ENCODE measurements around the gene CD9. TPM values are rescaled to one million over a fixed set of nuclear protein-coding genes. Genes with fewer than 3 reads are reported as not detected.
A peak's percentile ranks its signal among the peaks of the same experiment; 100 is the strongest.
"Not testable (repeated sequence)": the region's sequence is repeated elsewhere in the genome, so short reads cannot be mapped to it uniquely, and the experiment has no call there.

Gene CD9, protein sequence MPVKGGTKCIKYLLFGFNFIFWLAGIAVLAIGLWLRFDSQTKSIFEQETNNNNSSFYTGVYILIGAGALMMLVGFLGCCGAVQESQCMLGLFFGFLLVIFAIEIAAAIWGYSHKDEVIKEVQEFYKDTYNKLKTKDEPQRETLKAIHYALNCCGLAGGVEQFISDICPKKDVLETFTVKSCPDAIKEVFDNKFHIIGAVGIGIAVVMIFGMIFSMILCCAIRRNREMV
- 10 to 100 TPM; 43.2 to 72.6 (median 46.4) TPM for total RNA-seq (2021; fragmentation: NEBNext Ultra II Directional; extraction: Animal tissue kit (Norgen Biotek cat#: 25700))
- long read RNA-seq, transcript CD9-201 (8 exons, 1,218 nt): major isoform, 79 of 86 reads
- long read RNA-seq, partial matches to known transcripts: 4 of 86 reads
- long read RNA-seq, other reads (novel, unspliced or antisense): 3 of 86 reads

DNA sequence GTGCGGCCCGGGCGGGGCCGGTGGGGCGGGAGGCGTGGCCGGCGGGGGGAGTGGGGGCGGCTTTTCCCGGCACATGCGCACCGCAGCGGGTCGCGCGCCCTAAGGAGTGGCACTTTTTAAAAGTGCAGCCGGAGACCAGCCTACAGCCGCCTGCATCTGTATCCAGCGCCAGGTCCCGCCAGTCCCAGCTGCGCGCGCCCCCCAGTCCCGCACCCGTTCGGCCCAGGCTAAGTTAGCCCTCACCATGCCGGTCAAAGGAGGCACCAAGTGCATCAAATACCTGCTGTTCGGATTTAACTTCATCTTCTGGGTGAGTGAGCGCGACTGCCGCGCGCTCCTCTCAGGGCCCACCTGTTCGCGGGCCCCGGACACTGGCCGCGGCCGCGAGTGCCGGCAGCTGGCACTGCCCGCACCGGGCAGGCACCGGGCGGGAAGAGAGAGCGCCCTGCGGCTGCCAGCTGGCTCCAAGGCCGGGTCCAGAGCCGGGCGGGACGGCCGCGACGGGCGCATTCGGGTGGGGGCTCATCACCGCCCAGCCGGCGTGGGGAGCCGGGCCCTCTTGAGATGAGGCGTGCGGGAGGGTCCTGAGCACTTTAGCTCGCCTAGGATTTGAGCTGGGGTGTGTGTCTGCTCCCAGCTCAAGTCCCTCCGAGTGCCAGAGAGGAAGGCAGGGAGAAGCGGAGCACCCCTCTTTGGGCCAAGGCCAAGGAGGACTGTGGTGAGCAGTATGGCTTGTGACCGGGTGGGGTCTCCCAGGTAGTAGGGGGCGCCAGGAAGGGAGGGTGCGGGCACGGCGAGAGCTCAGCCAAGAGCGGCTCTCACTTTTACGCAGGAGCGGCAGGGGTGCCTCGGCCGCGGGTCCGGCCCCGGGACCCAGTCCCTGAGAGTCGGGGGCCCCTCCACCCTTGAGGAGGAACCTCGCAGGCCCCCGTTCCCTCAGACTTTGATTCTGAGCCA, at the start of gene CD9:
Gene CD9 (plus strand): TSS at position 145 of the 957 bp plus-strand sequence. CDS start 100 bp downstream, at position 245.
- no peak for DNase-seq
- peaks cover 8% of the 10 kb centered on the region; the same call in 1 of the 2 replicates for H3K27me3 Mint-ChIP-seq (ENCODE audit: insufficient read depth)
- TF ChIP-seq, protein P1, sequence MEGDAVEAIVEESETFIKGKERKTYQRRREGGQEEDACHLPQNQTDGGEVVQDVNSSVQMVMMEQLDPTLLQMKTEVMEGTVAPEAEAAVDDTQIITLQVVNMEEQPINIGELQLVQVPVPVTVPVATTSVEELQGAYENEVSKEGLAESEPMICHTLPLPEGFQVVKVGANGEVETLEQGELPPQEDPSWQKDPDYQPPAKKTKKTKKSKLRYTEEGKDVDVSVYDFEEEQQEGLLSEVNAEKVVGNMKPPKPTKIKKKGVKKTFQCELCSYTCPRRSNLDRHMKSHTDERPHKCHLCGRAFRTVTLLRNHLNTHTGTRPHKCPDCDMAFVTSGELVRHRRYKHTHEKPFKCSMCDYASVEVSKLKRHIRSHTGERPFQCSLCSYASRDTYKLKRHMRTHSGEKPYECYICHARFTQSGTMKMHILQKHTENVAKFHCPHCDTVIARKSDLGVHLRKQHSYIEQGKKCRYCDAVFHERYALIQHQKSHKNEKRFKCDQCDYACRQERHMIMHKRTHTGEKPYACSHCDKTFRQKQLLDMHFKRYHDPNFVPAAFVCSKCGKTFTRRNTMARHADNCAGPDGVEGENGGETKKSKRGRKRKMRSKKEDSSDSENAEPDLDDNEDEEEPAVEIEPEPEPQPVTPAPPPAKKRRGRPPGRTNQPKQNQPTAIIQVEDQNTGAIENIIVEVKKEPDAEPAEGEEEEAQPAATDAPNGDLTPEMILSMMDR (IDR thresholded peaks at IDR 0.05): no peak

DNA sequence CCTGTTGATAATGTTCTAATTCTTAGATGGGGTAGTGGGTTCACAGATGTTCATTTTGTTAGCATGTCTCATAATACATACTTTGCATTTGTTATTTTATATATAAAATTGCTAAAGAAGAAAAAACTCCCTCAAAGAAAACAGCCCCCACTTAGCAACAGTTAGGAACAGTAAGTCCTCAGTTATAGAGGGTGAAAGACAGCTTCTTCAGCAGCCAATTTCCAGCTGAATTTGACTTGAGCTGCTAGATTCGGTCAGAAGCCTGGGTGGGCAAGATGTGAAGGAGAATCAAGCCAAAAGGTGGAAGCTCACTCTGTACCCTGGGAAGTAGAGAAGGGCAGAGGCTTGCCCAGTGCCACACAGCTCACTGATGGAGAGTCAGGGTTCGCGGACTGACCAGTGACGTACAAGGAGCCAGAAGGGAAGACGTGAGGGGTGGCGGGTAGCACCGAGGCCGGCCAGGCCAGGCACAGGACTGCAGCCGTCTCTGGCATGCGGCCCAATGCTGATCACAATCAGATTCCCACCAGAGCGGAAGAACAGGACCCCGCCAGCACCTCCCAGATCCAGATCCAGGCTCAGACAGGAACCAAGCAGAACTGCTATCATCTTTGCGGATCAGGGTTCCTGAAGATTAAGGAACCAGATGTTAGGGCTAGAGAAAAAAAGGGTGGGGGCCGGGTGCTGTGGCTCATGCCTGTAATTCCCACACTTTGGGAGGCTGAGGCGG, 45.3 kb upstream of the CD9 start:
- no peak for DNase-seq
- Mint-ChIP-seq H3K27ac (no peak overlapping the region), H3K4me1 (ENCODE audit: low read depth) (peaks cover 14% of the 10 kb centered on the region), H3K36me3 (ENCODE audit: low read depth) (no peaks in the 10 kb centered on the region), H3K27me3 (ENCODE audit: insufficient read depth) (peaks cover 2% of the 10 kb centered on the region), H3K9me3 (no peaks in the 10 kb centered on the region), H3K4me3 (no peak overlapping the region)
- TF ChIP-seq, protein P1 (IDR thresholded peaks at IDR 0.05): no peak

More for the DNA sequence above, at the start of gene CD9:
- Mint-ChIP-seq H3K4me3 (peak within 1 kb of the TSS; percentile 84), H3K36me3 (ENCODE audit: low read depth) (no peaks in the 10 kb centered on the region), H3K9me3 (no peaks in the 10 kb centered on the region), H3K27ac (peak within 1 kb of the TSS; percentile 76), H3K4me1 (ENCODE audit: low read depth) (peaks cover 45% of the 10 kb centered on the region)

DNA sequence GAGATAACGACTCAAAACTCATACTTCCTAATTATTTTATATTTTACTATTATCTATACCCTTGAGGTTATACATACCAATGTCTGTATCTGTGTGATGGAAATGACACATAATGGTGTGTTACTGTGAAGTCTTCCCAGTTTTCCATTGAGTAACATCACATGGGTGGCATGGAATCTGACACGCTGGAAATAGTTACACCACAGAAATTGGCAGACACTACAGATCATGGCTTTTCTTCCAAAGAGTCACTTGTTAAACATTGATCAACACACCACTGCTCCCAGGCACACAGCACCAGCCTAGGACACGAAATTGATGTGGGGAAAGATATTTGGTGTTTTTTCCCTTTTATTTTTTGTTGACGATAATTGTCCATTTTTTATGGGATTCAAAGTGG, 42.7 kb upstream of the CD9 start:
- Mint-ChIP-seq H3K36me3 (ENCODE audit: low read depth) (no peaks in the 10 kb centered on the region), H3K4me1 (ENCODE audit: low read depth) (peaks cover 29% of the 10 kb centered on the region), H3K27me3 (ENCODE audit: insufficient read depth) (peaks cover 5% of the 10 kb centered on the region), H3K27ac (no peak overlapping the region), H3K4me3 (no peak overlapping the region), H3K9me3 (no peaks in the 10 kb centered on the region)
- no peak for DNase-seq
- TF ChIP-seq, protein P1 (IDR thresholded peaks at IDR 0.05): no peak

DNA sequence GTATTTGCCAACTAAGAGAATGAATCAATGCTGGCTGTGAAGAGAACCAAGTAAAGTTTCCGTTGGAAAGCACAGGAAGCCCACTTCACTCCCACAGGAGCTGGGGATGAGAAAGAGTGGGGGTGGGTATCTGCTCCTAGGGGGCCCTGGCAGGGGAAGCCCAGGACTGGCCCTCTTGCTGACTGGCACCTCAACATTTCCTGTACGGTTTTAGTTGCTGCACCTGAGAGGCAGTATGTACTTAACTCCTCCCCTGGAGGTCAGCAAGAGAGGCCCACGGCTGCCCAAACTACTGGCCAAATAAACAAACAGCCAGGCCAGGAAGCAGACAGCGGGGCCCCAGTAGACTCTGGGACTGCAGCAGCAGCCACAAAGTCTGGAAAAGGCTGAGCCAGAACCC, 41.9 kb upstream of the CD9 start:
- no peaks in the 10 kb centered on the region for H3K36me3 Mint-ChIP-seq (ENCODE audit: low read depth)
- TF ChIP-seq, protein P1 (IDR thresholded peaks at IDR 0.05): no peak
- H3K27me3 Mint-ChIP-seq (ENCODE audit: insufficient read depth): peaks cover 5% of the 10 kb centered on the region
- H3K27ac Mint-ChIP-seq: no peak overlapping the region
- H3K4me1 Mint-ChIP-seq (ENCODE audit: low read depth): peaks cover 29% of the 10 kb centered on the region
- no peak overlapping the region for H3K4me3 Mint-ChIP-seq
- no peak for DNase-seq
- H3K9me3 Mint-ChIP-seq: no peaks in the 10 kb centered on the region

DNA sequence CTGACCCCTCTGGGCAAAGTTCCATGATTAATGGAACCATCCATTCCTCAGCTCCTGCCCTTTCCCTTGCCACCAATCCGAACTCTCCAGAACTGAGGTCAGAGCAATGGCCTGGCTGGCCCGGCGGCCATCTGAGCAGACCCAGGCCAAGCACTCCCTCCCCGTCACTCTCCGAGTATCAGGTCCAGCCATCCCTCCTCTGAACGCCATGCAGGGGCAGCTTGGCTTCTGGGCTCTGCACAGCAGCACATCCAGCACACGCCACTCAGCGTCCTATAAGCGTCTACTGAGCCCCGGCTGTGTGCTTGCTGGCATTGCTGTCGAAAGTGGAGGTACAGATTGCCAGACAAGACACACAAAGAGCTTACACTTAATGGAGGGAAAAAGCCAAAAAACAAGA, 41.5 kb upstream of the CD9 start:
- DNase-seq: no peak
- H3K36me3 Mint-ChIP-seq (ENCODE audit: low read depth): no peaks in the 10 kb centered on the region
- H3K27me3 Mint-ChIP-seq (ENCODE audit: insufficient read depth): peaks cover 5% of the 10 kb centered on the region
- H3K27ac Mint-ChIP-seq: no peak overlapping the region
- H3K4me3 Mint-ChIP-seq: no peak overlapping the region
- no peaks in the 10 kb centered on the region for H3K9me3 Mint-ChIP-seq
- H3K4me1 Mint-ChIP-seq (ENCODE audit: low read depth): peaks cover 29% of the 10 kb centered on the region
- TF ChIP-seq, protein P1 (IDR thresholded peaks at IDR 0.05): no peak

DNA sequence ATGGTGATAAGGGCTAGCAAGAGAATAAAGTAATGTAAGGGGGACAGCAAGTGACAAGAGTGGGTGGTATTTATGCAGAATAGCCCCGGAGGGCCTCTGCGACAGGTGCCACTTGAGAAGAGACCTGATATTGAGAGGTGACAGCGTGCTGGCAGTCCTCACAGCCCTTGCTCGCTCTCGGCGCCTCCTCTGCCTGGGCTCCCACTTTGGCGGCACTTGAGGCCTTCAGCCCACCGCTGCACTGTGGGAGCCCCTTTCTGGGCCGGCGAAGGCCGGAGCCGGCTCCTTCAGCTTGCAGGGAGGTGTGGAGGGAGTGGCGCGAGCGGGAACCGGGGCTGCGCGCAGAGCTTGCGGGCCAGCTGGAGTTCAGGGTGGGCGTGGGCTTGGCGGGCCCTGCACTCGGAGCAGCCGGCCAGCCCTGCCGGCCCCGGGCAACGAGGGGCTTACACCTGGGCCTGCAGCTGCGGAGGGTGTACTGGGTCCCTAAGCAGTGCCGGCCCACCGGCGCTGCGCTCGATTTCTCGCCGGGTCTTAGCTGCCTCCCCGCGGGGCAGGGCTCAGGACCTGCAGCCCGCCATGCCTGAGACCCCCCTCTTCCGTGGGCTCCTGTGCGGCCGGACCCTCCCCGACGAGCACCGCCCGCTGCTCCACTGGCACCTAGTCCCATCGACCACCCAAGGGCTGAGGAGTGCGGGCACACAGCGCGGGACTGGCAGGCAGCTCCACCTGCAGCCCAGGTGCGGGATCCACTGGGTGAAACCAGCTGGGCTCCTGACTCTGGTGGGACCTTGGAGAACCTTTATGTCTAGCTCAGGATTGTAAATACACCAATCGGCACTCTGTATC, 40.8 kb upstream of the CD9 start:
- H3K27ac Mint-ChIP-seq; H3K27me3 Mint-ChIP-seq (ENCODE audit: insufficient read depth); H3K9me3 Mint-ChIP-seq; DNase-seq; H3K36me3 Mint-ChIP-seq (ENCODE audit: low read depth); H3K4me3 Mint-ChIP-seq: not testable (repeated sequence)
- H3K4me1 Mint-ChIP-seq (ENCODE audit: low read depth): peaks cover 29% of the 10 kb centered on the region

DNA sequence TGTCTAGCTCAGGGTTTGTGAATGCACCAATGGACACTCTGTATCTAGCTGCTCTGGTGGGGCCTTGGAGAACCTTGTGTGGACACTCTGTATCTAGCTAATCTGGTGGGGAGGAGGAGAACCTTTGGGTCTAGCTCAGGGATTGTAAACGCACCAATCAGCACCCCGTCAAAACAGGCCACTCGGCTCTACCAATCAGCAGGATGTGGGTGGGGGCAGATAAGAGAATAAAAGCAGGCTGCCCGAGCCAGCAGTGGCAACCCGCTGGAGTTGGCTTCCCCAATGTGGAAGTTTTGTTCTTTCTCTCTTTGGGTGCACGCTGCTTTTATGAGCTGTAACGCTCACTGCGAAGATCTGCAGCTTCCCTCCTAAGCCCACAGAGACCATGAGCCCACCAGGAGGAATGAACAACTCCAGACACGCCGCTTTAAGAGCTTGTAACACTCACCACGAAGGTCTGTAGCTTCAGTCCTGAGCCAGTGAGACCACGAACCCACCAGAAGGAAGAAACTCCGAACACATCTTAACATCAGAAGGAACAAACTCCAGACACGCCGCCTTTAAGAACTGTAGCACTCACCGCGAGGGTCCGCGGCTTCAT, 40.1 kb upstream of the CD9 start:
- not testable (repeated sequence) for H3K27ac Mint-ChIP-seq; H3K4me3 Mint-ChIP-seq; H3K36me3 Mint-ChIP-seq (ENCODE audit: low read depth); DNase-seq; H3K9me3 Mint-ChIP-seq; H3K27me3 Mint-ChIP-seq (ENCODE audit: insufficient read depth)
- H3K4me1 Mint-ChIP-seq (ENCODE audit: low read depth): peaks cover 32% of the 10 kb centered on the region
